Right lobe of liver (tissue), 4 donors: ENCODE results near the gene ADGRE1.

ENCODE experiments used
- CTCF ChIP-seq, 4 donors: fragments of 200-600 bp in 3 of 4; fragments of 450-650 bp in 1 of 4; IDR thresholded peaks; one replicate each; pipeline versions ENCODE4 v1.5.1 to v1.8.0; 2016 to 2022; ENCODE audit warnings: antibody characterized with exemption in 4 of 4, mild to moderate bottlenecking in 2 of 4
- POLR2A ChIP-seq: fragments of 450-650 bp; IDR thresholded peaks from one replicate; pipeline ENCODE4 v1.6.1; 2017; ENCODE audit warnings: antibody characterized with exemption, mild to moderate bottlenecking
- donor health status: DM: no; HTN: no; CAD: no.
- donor health status: DM: no; HTN: no; CAD: no.
- donor health status: DM: no; HTN: yes; CAD: no.

- no peak for TF ChIP-seq POLR2A
- TF ChIP-seq CTCF (IDR thresholded peaks at IDR 0.05): no peak
These were observed 19.2 kb downstream of the ADGRE1 start for GRCh38 chr19:6906559-6907060.
